Thyroid gland (tissue), 4 donors: Measurements from ENCODE around the gene ZNF133.

Experiments used
- CTCF ChIP-seq, 6 experiments: fragments of 200-600 bp in 3 of 6; fragments of 450-650 bp in 3 of 6; sonication (generic) in 3 of 6; IDR thresholded peaks; one replicate each; pipeline ENCODE4 v1.5.1; 2016 to 2019; ENCODE audit warnings: antibody characterized with exemption in 6 of 6, mild to moderate bottlenecking in 2 of 6, inconsistent platforms in 1 of 6, moderate library complexity in 1 of 6
- POLR2A ChIP-seq, 2 donors: fragments of 450-650 bp; IDR thresholded peaks; one replicate each; pipeline ENCODE4 v1.6.1; 2017; ENCODE audit warnings: antibody characterized with exemption in 2 of 2, mild to moderate bottlenecking in 2 of 2, moderate library complexity in 1 of 2

GRCh38 chr20:18265441-18265840 lies 22.9 kb upstream of the ZNF133 start:
- TF ChIP-seq CTCF (IDR thresholded peaks at IDR 0.05): no peak
- TF ChIP-seq POLR2A (IDR thresholded peaks at IDR 0.05): no peak
